Uterus (tissue), 2 donors: ENCODE measurements around the gene SNRK.

ENCODE experiments used
- POLR2A ChIP-seq, 2 donors: fragments of 450-650 bp; IDR thresholded peaks; one replicate each; pipeline ENCODE4 v1.6.1; 2016; ENCODE audit warnings: antibody characterized with exemption in 2 of 2, mild to moderate bottlenecking in 1 of 2, moderate library complexity in 1 of 2
- TF ChIP-seq, protein P1 (sequence below), 4 experiments: fragments of 200-600 bp in 2 of 4; fragments of 450-650 bp in 2 of 4; sonication (generic) in 2 of 4; IDR thresholded peaks; one replicate each; pipeline ENCODE4 v1.5.1; 2016 to 2019; ENCODE audit warnings: antibody characterized with exemption in 4 of 4, mild to moderate bottlenecking in 2 of 4, moderate library complexity in 1 of 4

DNA sequence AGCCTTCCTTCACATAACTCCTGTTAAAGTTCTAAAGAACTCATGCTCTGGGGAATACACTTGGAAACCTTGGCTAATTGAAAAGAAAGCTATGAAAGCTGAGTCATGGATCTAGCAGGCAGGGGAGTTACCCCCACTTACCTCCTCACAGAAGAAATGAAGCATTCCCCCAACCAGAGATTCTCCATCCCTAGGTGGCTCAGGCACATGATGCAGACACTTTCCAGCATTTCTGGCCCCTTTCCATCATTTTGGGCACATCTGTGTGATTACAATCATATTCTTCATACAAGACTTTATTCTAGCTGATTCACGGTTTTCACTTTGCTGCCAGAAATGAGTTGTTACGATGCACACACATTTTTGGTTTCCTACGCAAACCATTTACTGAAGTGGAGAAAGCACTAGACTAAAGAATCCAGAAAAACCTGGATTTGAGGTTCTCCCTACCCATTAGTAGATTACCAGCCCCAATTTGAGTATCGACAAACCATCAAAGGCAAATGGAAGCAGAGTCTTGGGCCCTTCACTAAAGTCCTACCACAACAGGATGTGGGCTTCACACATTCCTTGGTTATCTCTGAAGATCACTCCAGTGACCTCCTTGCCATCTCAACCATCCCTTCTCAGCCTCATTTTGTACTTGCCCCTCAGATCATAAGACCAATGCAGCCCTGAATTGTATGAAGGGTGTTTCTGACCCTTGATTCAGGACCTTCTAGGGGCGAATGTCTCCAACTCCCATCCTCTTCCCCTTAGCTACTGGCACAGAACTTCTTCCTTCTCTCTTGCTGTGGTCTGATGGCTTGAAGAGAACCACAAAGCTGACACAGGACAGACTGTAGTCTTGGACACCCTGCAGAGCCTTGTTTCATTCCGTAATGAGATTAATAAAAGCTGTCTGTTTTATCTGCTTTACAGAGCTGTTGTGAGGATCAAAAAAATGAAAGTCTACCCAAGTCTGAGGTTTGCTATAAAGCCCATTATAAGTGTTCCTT lies 42.5 kb upstream of the SNRK start:
- TF ChIP-seq, protein P1, sequence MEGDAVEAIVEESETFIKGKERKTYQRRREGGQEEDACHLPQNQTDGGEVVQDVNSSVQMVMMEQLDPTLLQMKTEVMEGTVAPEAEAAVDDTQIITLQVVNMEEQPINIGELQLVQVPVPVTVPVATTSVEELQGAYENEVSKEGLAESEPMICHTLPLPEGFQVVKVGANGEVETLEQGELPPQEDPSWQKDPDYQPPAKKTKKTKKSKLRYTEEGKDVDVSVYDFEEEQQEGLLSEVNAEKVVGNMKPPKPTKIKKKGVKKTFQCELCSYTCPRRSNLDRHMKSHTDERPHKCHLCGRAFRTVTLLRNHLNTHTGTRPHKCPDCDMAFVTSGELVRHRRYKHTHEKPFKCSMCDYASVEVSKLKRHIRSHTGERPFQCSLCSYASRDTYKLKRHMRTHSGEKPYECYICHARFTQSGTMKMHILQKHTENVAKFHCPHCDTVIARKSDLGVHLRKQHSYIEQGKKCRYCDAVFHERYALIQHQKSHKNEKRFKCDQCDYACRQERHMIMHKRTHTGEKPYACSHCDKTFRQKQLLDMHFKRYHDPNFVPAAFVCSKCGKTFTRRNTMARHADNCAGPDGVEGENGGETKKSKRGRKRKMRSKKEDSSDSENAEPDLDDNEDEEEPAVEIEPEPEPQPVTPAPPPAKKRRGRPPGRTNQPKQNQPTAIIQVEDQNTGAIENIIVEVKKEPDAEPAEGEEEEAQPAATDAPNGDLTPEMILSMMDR (IDR thresholded peaks at IDR 0.05), result no peak
- TF ChIP-seq POLR2A (IDR thresholded peaks at IDR 0.05), result no peak
